Tibial nerve (tissue), 4 donors: ENCODE data around the gene QRSL1. TPM values are rescaled to one million over a fixed set of nuclear protein-coding genes. Genes with fewer than 3 reads are reported as not detected.

ENCODE experiments used
- DNase-seq, 2 donors: peaks; one replicate each; pipeline ENCODE4 v3.0.0-alpha.2; 2019; ENCODE audit warnings: low spot score in 2 of 2
- H3K27ac ChIP-seq, 4 donors: fragments of 200-600 bp; sonication (generic) in 3 of 4; one replicate each; pipeline ENCODE4 v1.5.1; 2017 to 2019; ENCODE audit warnings: mild to moderate bottlenecking in 1 of 4
- H3K27me3 ChIP-seq, 2 donors: fragments of 200-600 bp; sonication (generic) in 1 of 2; one replicate each; pipeline versions ENCODE4 v1.5.1 to v1.6.0; 2017 to 2019
- H3K36me3 ChIP-seq, 3 donors: fragments of 200-600 bp; sonication (generic); one replicate each; pipeline ENCODE4 v1.5.1; 2018 to 2019
- H3K4me1 ChIP-seq, 4 donors: fragments of 200-600 bp; sonication (generic) in 3 of 4; one replicate each; pipeline ENCODE4 v1.5.1; 2017 to 2019
- H3K4me3 ChIP-seq, 4 donors: fragments of 200-600 bp; sonication (generic) in 3 of 4; one replicate each; pipeline ENCODE4 v1.5.1; 2017 to 2019; ENCODE audit warnings: mild to moderate bottlenecking in 1 of 4, moderate library complexity in 1 of 4
- H3K9me3 ChIP-seq, 4 donors: fragments of 200-600 bp; sonication (generic) in 3 of 4; one replicate each; pipeline ENCODE4 v1.5.1; 2017 to 2019
- CTCF ChIP-seq, 5 experiments: fragments of 200-600 bp in 3 of 5; fragments of 450-650 bp in 2 of 5; sonication (generic) in 3 of 5; IDR thresholded peaks; one replicate each; pipeline ENCODE4 v1.5.1; 2016 to 2019; ENCODE audit warnings: antibody characterized with exemption in 5 of 5, mild to moderate bottlenecking in 3 of 5, moderate library complexity in 2 of 5
- EP300 ChIP-seq, 2 donors: sonication (generic); formaldehyde crosslinking; IDR thresholded peaks; one replicate each; pipeline ENCODE4 v1.6.1; 2017; ENCODE audit warnings: antibody characterized with exemption in 2 of 2, mild to moderate bottlenecking in 1 of 2
- POLR2A ChIP-seq, 2 donors: fragments of 450-650 bp; IDR thresholded peaks; one replicate each; pipeline ENCODE4 v1.6.1; 2017; ENCODE audit warnings: antibody characterized with exemption in 2 of 2, mild to moderate bottlenecking in 2 of 2, moderate library complexity in 2 of 2
- WGBS, 2 donors: methylation state at CpG; one replicate each; pipeline ENCODE4 v1.1.5; 2018; 5-methylcytosine and 5-hydroxymethylcytosine counted together
- total RNA-seq, 4 donors: library from RNA; depleted of rRNA; stranded (reverse); fragments of >200 nt; gene quantifications; one replicate each; pipeline ENCODE4 v1.1.0, GENCODE V29; 2016

QRSL1 gene
- total RNA-seq, 4 donors from 2014 or later: 9.6 to 14.0 (median 11.1) TPM

DNA sequence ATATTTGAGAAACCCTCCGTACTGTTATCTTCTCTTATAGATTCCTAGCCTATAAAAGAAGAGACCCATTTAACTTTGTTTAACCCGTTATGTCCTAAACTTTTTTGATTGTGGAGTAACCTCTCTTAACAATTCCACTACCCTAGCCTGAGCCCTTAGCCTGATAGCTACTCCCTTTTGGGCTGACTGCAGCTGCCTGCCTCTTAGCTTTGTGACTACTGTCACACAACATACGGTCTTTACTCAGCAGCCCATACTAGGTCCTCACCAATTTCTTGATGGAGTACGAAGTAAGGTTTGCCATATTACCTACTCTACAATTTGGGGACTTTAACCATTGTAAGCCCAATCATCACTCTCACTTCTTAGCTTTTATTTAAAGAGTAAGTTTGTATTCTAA lies 72.7 kb downstream of the QRSL1 start:
- DNase-seq: no peak
- Histone ChIP-seq H3K9me3 (no peaks in the 10 kb centered on the region), H3K4me1 (no peaks in the 10 kb centered on the region), H3K27ac (peak overlapping the region in 1 of 4 donors; percentile 68), H3K4me3 (no peak overlapping the region), H3K27me3 (no peaks in the 10 kb centered on the region), H3K36me3 (no peaks in the 10 kb centered on the region)
- TF ChIP-seq CTCF (IDR thresholded peaks at IDR 0.05) (no peak), EP300 (IDR thresholded peaks at IDR 0.05) (no peak), POLR2A (IDR thresholded peaks at IDR 0.05) (no peak)
- 66 to 69% methylated on average over 4 of the region's 4 CpGs for WGBS, 2 donors

DNA sequence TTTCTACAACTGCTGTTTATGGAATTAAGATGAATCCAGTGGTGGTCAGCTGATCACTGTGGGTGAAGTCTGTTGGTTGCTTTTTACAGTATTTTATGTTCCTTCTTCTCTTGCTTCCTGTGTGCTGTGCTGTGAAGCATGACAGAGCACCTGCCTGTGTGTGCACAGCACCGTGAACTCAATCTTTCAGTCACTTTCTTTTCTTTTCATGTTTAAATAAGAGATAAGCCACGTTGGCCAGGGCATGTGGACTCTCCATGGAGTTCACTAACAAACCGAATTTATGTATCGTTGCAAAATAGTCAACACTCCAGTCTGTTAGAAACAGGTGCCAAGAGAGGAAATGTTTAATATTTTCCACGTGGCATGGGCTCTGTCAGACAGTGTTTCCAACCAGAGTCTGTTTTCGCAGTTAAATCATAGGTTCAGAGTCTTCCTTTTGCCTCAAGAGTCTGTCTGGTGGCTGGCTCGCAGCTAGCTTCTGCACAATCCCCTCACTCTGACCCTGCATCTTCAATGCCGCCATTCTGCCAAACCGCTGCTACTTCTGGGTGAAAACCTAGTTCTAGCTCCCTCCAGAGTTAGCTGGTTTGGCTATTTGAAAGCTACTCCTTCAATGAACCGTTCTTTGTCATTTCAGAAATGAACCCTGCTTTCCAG lies 73.2 kb downstream of the QRSL1 start:
- H3K27ac ChIP-seq: peak overlapping the region in 1 of 4 donors; percentile 40
- H3K27me3 ChIP-seq: no peaks in the 10 kb centered on the region
- no peak overlapping the region for H3K4me3 ChIP-seq
- DNase-seq: no peak
- no peaks in the 10 kb centered on the region for H3K4me1 ChIP-seq
- no peaks in the 10 kb centered on the region for H3K9me3 ChIP-seq
- TF ChIP-seq POLR2A (IDR thresholded peaks at IDR 0.05) (no peak), EP300 (IDR thresholded peaks at IDR 0.05) (no peak), CTCF (IDR thresholded peaks at IDR 0.05) (no peak)
- WGBS, 2 donors: 59 to 60% methylated on average over 10 of the region's 10 CpGs
- no peaks in the 10 kb centered on the region for H3K36me3 ChIP-seq

DNA sequence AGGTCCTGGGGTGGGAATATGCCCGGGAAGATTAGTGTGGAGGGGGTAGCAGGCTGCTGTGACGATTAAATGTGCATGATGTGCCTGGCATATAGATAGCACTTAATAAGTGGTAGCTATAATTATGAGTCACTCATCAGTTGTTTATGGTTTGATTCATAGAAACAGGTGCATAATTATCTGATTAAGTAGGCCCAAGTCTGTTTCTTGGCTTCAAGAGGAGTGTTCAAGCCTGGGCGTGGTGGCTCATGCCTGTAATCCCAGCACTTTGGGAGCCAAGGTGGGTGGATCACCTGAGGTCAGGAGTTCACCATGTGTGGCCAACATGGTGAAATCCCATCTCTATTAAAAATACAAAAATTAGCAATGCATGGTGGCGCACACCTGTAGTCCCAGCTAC lies 74.9 kb downstream of the QRSL1 start:
- 79 to 90% methylated on average over 4 of the region's 4 CpGs for WGBS, 2 donors
- no peaks in the 10 kb centered on the region for H3K36me3 ChIP-seq
- no peaks in the 10 kb centered on the region for H3K9me3 ChIP-seq
- DNase-seq: no peak
- H3K27ac ChIP-seq: no peak overlapping the region
- no peak overlapping the region for H3K4me3 ChIP-seq
- no peaks in the 10 kb centered on the region for H3K4me1 ChIP-seq
- no peaks in the 10 kb centered on the region for H3K27me3 ChIP-seq
- TF ChIP-seq CTCF (IDR thresholded peaks at IDR 0.05): no peak
- TF ChIP-seq POLR2A (IDR thresholded peaks at IDR 0.05): no peak

DNA sequence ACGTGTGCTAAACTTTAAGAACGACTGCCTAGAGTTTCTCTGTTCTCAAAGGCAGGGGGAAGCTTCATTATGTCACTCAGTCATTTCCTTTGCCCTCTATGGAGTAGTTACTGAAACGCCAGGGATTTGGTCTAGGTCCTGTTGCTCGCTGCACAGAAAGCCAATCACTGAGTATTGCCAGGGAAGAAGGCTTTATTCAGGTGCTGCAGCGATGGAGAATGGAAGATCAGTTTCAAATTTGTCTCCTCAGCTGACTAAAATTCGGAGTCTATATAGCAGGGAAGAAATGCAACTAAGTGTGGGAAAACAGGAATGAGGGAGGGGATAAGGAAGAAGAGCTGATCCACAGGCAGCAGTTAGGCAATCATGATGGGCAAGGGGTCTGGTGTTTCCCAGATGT lies 75.8 kb downstream of the QRSL1 start:
- no peak for DNase-seq
- 84 to 92% methylated on average over 6 of the region's 6 CpGs for WGBS, 2 donors
- Histone ChIP-seq H3K4me1 (no peaks in the 10 kb centered on the region), H3K27ac (no peak overlapping the region), H3K4me3 (no peak overlapping the region), H3K9me3 (no peaks in the 10 kb centered on the region), H3K27me3 (no peaks in the 10 kb centered on the region), H3K36me3 (no peaks in the 10 kb centered on the region)
- TF ChIP-seq EP300 (IDR thresholded peaks at IDR 0.05) (no peak), POLR2A (IDR thresholded peaks at IDR 0.05) (no peak), CTCF (IDR thresholded peaks at IDR 0.05) (no peak)

GRCh38 chr6:106710580-106710979 lies 81.2 kb downstream of the QRSL1 start:
- DNase-seq: no peak
- TF ChIP-seq CTCF (IDR thresholded peaks at IDR 0.05) (no peak), POLR2A (IDR thresholded peaks at IDR 0.05) (no peak), EP300 (IDR thresholded peaks at IDR 0.05) (no peak)
- 50 to 65% methylated on average over 1 of the region's 1 CpG for WGBS, 2 donors

More at GRCh38 chr6:106710580-106710979, 81.2 kb downstream of the QRSL1 start:
- no peaks in the 10 kb centered on the region for H3K9me3 ChIP-seq
- H3K27ac ChIP-seq: no peak overlapping the region
- H3K4me3 ChIP-seq: no peak overlapping the region
- no peaks in the 10 kb centered on the region for H3K4me1 ChIP-seq
- no peaks in the 10 kb centered on the region for H3K36me3 ChIP-seq
- H3K27me3 ChIP-seq: no peaks in the 10 kb centered on the region
